ENCODE results near the gene IGF2.

IGF2 gene

GRCh38 chr11:2139123-2139521, at the start of gene IGF2:
Gene IGF2 (minus strand): TSS chr11:2139389. CDS start chr11:2135523, 3,866 bp downstream.
- Histone ChIP-seq H3K27ac (no peak within 1 kb of the TSS), H2AFZ (ENCODE audit: low read depth) (no peak within 1 kb of the TSS), H3K4me3 (IDR thresholded peaks at IDR 0.05; ENCODE audit: insufficient read depth, low read depth, low read length) (no peak within 1 kb of the TSS), H3K36me3 (ENCODE audit: insufficient read depth) (no peaks in the 10 kb centered on the region), H3K4me2 (no peak within 1 kb of the TSS), H4K20me1 (ENCODE audit: insufficient read depth) (no peaks in the 10 kb centered on the region), H3K27me3 (ENCODE audit: insufficient read depth, low read depth) (peaks cover 70% of the 10 kb centered on the region), H3K79me2 (ENCODE audit: insufficient read depth, low read depth) (no peaks in the 10 kb centered on the region), H3K4me1 (ENCODE audit: low read depth, poor library complexity, severe bottlenecking) (no peaks in the 10 kb centered on the region), H3K9ac (no peak within 1 kb of the TSS)
- TF ChIP-seq CTCF (conservative IDR thresholded peaks at IDR 0.05; ENCODE audit: low read depth, low read length), result no peak

GRCh38 chr11:2188745-2189144, 49.6 kb upstream of the IGF2 start:
- no peak overlapping the region for H3K9ac ChIP-seq
- H3K4me1 ChIP-seq (ENCODE audit: low read depth, poor library complexity, severe bottlenecking), result no peaks in the 10 kb centered on the region
- H3K4me3 ChIP-seq (IDR thresholded peaks at IDR 0.05; ENCODE audit: insufficient read depth, low read depth, low read length), result no peak overlapping the region
- no peaks in the 10 kb centered on the region for H4K20me1 ChIP-seq (ENCODE audit: insufficient read depth)
- no peak for TF ChIP-seq CTCF (conservative IDR thresholded peaks at IDR 0.05; ENCODE audit: low read depth, low read length)
- no peaks in the 10 kb centered on the region for H3K79me2 ChIP-seq (ENCODE audit: insufficient read depth, low read depth)
- no peak overlapping the region for H2AFZ ChIP-seq (ENCODE audit: low read depth)
- peaks cover 79% of the 10 kb centered on the region for H3K27me3 ChIP-seq (ENCODE audit: insufficient read depth, low read depth)
- no peak overlapping the region for H3K4me2 ChIP-seq
- H3K36me3 ChIP-seq (ENCODE audit: insufficient read depth), result no peaks in the 10 kb centered on the region
- H3K27ac ChIP-seq, result no peak overlapping the region

GRCh38 chr11:2187280-2187707, 48.1 kb upstream of the IGF2 start:
- no peak overlapping the region for H2AFZ ChIP-seq (ENCODE audit: low read depth)
- no peaks in the 10 kb centered on the region for H3K4me1 ChIP-seq (ENCODE audit: low read depth, poor library complexity, severe bottlenecking)
- no peak overlapping the region for H3K9ac ChIP-seq
- no peaks in the 10 kb centered on the region for H4K20me1 ChIP-seq (ENCODE audit: insufficient read depth)
- H3K36me3 ChIP-seq (ENCODE audit: insufficient read depth), result no peaks in the 10 kb centered on the region
- H3K27me3 ChIP-seq (ENCODE audit: insufficient read depth, low read depth), result peaks cover 80% of the 10 kb centered on the region
- H3K79me2 ChIP-seq (ENCODE audit: insufficient read depth, low read depth), result no peaks in the 10 kb centered on the region
- TF ChIP-seq CTCF (conservative IDR thresholded peaks at IDR 0.05; ENCODE audit: low read depth, low read length), result no peak
- no peak overlapping the region for H3K4me2 ChIP-seq
- no peak overlapping the region for H3K27ac ChIP-seq
- no peak overlapping the region for H3K4me3 ChIP-seq (IDR thresholded peaks at IDR 0.05; ENCODE audit: insufficient read depth, low read depth, low read length)

GRCh38 chr11:2186669-2187279, 47.6 kb upstream of the IGF2 start:
- no peaks in the 10 kb centered on the region for H3K36me3 ChIP-seq (ENCODE audit: insufficient read depth)
- H3K27me3 ChIP-seq (ENCODE audit: insufficient read depth, low read depth), result peaks cover 80% of the 10 kb centered on the region
- no peak overlapping the region for H3K9ac ChIP-seq
- H3K4me3 ChIP-seq (IDR thresholded peaks at IDR 0.05; ENCODE audit: insufficient read depth, low read depth, low read length), result no peak overlapping the region
- H3K4me1 ChIP-seq (ENCODE audit: low read depth, poor library complexity, severe bottlenecking), result no peaks in the 10 kb centered on the region
- no peak overlapping the region for H3K27ac ChIP-seq
- H3K79me2 ChIP-seq (ENCODE audit: insufficient read depth, low read depth), result no peaks in the 10 kb centered on the region
- TF ChIP-seq CTCF (conservative IDR thresholded peaks at IDR 0.05; ENCODE audit: low read depth, low read length), result peak; percentile 39; the same call in 1 of the 2 replicates
- H3K4me2 ChIP-seq, result no peak overlapping the region
- H4K20me1 ChIP-seq (ENCODE audit: insufficient read depth), result no peaks in the 10 kb centered on the region
- no peak overlapping the region for H2AFZ ChIP-seq (ENCODE audit: low read depth)
